ENCODE results near the gene RADX.

DNA sequence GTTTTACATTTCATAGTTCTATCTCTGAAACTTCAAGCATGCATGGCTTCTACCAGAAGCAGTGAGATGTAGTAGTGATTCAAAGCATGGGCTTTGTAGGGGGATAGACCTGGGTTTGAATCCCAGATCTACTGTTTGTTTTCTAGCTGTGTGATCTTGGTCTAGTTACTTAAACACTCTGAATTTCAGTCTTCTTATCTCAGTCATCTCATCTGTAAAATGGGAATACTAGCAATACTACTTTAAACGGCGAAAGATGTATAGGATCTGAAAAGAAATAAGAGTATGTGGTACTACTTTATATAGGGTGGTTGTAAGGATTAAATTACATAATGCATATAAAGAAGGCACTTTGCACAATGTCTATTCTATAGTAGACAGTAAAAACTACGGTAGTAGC is 94.7 kb downstream of the RADX start:
- TF ChIP-seq CTCF (IDR thresholded peaks at IDR 0.05): no peak
- no peak for TF ChIP-seq ZFX (IDR thresholded peaks at IDR 0.05; ENCODE audit: borderline replicate concordance)

All from 22Rv1 (cell line).